ENCODE data around the gene CDT1. TPM values are rescaled to one million over a fixed set of nuclear protein-coding genes. Genes with fewer than 3 reads are reported as not detected.

Gene CDT1
- total and polyA plus RNA-seq, 10 of the 15 experiments (the other 5 are each of a cell fraction or from before 2014, with no cell fraction given): 0.50 to 87.6 (median 8.8) TPM

GRCh38 chr16:88785106-88785924 lies 18.3 kb upstream of the CDT1 start, which contains the start of gene PIEZO1 (continued):
- TF ChIP-seq CTCF (IDR thresholded peaks at IDR 0.05 in 2 of 3, conservative IDR thresholded peaks at IDR 0.05 in 1 of 3; ENCODE audit: control insufficient read depth in 2 of 3, extremely low read depth in 1 of 3, insufficient read depth in 1 of 3, low read depth in 3 of 3, low read length in 3 of 3) (peak; percentile 71 to 94 (median 85)), HDAC6 (IDR thresholded peaks at IDR 0.05; ENCODE audit: unreplicated experiment) (no peak), IKZF1 (conservative IDR thresholded peaks at IDR 0.05) (peak; percentile 95), CHD4 (IDR thresholded peaks at IDR 0.05) (no peak), RB1 (IDR thresholded peaks at IDR 0.05; ENCODE audit: borderline replicate concordance) (peak; percentile 64; the same call in 1 of the 2 replicates), RAD51 (IDR thresholded peaks at IDR 0.05) (no peak), MAX (IDR thresholded peaks at IDR 0.05; ENCODE audit: low read depth, low read length) (peak; percentile 54; the same call in 1 of the 2 replicates), NKRF (conservative IDR thresholded peaks at IDR 0.05) (peak; percentile 72), MTA3 (IDR thresholded peaks at IDR 0.05; ENCODE audit: borderline replicate concordance, low read length) (no peak), LARP7 (IDR thresholded peaks at IDR 0.05) (peak; percentile 97), ZNF622 (IDR thresholded peaks at IDR 0.05) (no peak), NRF1 (conservative IDR thresholded peaks at IDR 0.05; ENCODE audit: low read depth, low read length) (no peak), CREB1 (IDR thresholded peaks at IDR 0.05; ENCODE audit: low read depth) (no peak), STAT1 (conservative IDR thresholded peaks at IDR 0.05) (no peak), GATAD2B (conservative IDR thresholded peaks at IDR 0.05; ENCODE audit: low read depth) (peak; percentile 100), SMAD1 (IDR thresholded peaks at IDR 0.05; ENCODE audit: low read depth, partially characterized antibody) (no peak)
- TF ChIP-seq, protein P1, sequence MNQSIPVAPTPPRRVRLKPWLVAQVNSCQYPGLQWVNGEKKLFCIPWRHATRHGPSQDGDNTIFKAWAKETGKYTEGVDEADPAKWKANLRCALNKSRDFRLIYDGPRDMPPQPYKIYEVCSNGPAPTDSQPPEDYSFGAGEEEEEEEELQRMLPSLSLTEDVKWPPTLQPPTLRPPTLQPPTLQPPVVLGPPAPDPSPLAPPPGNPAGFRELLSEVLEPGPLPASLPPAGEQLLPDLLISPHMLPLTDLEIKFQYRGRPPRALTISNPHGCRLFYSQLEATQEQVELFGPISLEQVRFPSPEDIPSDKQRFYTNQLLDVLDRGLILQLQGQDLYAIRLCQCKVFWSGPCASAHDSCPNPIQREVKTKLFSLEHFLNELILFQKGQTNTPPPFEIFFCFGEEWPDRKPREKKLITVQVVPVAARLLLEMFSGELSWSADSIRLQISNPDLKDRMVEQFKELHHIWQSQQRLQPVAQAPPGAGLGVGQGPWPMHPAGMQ (IDR thresholded peaks at IDR 0.05; ENCODE audit: borderline replicate concordance): no peak
- TF ChIP-seq, protein P2, sequence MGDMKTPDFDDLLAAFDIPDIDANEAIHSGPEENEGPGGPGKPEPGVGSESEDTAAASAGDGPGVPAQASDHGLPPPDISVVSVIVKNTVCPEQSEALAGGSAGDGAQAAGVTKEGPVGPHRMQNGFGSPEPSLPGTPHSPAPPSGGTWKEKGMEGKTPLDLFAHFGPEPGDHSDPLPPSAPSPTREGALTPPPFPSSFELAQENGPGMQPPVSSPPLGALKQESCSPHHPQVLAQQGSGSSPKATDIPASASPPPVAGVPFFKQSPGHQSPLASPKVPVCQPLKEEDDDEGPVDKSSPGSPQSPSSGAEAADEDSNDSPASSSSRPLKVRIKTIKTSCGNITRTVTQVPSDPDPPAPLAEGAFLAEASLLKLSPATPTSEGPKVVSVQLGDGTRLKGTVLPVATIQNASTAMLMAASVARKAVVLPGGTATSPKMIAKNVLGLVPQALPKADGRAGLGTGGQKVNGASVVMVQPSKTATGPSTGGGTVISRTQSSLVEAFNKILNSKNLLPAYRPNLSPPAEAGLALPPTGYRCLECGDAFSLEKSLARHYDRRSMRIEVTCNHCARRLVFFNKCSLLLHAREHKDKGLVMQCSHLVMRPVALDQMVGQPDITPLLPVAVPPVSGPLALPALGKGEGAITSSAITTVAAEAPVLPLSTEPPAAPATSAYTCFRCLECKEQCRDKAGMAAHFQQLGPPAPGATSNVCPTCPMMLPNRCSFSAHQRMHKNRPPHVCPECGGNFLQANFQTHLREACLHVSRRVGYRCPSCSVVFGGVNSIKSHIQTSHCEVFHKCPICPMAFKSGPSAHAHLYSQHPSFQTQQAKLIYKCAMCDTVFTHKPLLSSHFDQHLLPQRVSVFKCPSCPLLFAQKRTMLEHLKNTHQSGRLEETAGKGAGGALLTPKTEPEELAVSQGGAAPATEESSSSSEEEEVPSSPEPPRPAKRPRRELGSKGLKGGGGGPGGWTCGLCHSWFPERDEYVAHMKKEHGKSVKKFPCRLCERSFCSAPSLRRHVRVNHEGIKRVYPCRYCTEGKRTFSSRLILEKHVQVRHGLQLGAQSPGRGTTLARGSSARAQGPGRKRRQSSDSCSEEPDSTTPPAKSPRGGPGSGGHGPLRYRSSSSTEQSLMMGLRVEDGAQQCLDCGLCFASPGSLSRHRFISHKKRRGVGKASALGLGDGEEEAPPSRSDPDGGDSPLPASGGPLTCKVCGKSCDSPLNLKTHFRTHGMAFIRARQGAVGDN (IDR thresholded peaks at IDR 0.05): peak; percentile 41
- TF ChIP-seq, protein P3, sequence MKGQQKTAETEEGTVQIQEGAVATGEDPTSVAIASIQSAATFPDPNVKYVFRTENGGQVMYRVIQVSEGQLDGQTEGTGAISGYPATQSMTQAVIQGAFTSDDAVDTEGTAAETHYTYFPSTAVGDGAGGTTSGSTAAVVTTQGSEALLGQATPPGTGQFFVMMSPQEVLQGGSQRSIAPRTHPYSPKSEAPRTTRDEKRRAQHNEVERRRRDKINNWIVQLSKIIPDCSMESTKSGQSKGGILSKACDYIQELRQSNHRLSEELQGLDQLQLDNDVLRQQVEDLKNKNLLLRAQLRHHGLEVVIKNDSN (IDR thresholded peaks at IDR 0.05; ENCODE audit: borderline replicate concordance, extremely low read length, insufficient read depth, low read depth, low read length): no peak
